ENCODE data around the gene CAPN10.

The CAPN10 gene

DNA sequence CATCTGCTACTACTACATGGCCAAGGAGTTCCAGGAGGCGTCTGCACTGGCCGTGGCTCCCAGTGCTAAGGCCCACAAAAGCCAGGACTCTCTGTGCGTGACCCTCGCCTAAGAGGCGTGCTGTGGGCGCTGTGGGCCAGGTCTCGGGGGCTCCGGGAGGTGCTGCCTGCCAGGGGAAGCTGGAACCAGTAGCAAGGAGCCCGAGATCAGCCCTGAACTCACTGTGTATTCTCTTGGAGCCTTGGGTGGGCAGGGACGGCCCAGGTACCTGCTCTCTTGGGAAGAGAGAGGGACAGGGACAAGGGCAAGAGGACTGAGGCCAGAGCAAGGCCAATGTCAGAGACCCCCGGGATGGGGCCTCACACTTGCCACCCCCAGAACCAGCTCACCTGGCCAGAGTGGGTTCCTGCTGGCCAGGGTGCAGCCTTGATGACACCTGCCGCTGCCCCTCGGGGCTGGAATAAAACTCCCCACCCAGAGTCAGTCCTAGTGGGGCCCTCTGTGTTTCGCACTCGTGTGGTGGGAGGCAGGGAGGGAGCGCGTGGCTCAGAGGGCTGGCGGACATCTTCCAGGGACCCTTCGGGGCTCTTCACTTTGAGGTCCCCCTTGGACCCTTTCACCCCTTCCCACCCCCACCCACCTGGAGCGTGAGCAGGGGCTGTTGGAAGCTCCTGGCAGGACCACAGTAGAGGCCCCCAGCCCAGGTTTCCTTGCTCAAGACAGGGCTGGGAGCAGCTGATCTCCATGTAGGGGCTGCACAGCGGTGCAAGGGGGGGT, 44.4 kb downstream of the CAPN10 start:
- POLR2A ChIA-PET: no interaction called here
- DNase-seq (ENCODE audit: extremely low spot score): no peak
- TF ChIP-seq TARDBP (IDR thresholded peaks at IDR 0.05) (no peak), CTBP1 (IDR thresholded peaks at IDR 0.05; ENCODE audit: borderline replicate concordance) (no peak), FOXA1 (IDR thresholded peaks at IDR 0.05) (no peak), NFRKB (IDR thresholded peaks at IDR 0.05) (no peak), FOXK2 (IDR thresholded peaks at IDR 0.05) (no peak), ELF4 (IDR thresholded peaks at IDR 0.05) (no peak), LEF1 (IDR thresholded peaks at IDR 0.05; ENCODE audit: borderline replicate concordance) (no peak)
- TF ChIP-seq, protein P1, sequence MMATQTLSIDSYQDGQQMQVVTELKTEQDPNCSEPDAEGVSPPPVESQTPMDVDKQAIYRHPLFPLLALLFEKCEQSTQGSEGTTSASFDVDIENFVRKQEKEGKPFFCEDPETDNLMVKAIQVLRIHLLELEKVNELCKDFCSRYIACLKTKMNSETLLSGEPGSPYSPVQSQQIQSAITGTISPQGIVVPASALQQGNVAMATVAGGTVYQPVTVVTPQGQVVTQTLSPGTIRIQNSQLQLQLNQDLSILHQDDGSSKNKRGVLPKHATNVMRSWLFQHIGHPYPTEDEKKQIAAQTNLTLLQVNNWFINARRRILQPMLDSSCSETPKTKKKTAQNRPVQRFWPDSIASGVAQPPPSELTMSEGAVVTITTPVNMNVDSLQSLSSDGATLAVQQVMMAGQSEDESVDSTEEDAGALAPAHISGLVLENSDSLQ (IDR thresholded peaks at IDR 0.05): no peak
- CTCF ChIA-PET: no interaction called here

DNA sequence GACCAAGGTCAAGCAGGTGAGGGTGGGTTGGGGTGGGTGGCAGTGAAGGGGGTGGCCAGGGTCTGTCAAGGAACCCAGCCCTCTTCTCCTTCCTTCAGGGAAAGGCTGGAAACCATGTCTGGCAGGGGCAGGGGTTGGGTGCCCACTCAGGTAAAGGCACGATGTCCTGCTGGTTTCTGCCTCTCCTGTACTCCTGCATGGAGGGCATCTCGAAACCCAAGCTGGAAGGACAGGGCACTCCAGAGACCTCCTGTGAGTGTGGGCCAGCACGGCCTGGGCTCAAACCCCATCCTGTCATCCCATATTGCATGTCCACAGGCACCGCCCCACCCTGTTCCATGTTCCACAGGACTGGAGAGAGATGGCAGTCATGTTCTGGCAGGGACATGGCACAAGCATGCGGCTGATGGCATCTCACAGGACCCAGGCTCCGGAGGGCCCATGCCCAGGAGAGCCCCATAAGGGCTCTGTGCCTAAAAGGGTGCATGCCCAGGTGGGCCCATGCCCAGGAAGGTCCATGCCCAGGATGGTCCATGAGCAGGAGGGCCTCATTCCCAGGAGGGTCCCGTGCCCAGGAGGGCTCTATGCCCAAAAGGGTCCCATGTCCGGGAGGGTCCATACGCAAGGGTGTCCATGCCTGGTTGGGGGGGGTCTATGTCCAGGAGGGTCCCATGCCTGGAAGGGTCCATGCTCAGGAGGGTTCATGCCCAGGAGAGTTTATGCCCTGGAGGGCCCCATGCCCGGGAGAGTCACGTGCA, 45.2 kb downstream of the CAPN10 start:
- ChIA-PET CTCF (no interaction called here), POLR2A (no interaction called here)
- TF ChIP-seq L3MBTL2 (conservative IDR thresholded peaks at IDR 0.05) (no peak), TARDBP (IDR thresholded peaks at IDR 0.05) (no peak), FOXA1 (IDR thresholded peaks at IDR 0.05) (no peak), ARNT (IDR thresholded peaks at IDR 0.05) (no peak), SUZ12 (IDR thresholded peaks at IDR 0.05) (no peak), BHLHE40 (IDR thresholded peaks at IDR 0.05; ENCODE audit: borderline replicate concordance) (no peak)

DNA sequence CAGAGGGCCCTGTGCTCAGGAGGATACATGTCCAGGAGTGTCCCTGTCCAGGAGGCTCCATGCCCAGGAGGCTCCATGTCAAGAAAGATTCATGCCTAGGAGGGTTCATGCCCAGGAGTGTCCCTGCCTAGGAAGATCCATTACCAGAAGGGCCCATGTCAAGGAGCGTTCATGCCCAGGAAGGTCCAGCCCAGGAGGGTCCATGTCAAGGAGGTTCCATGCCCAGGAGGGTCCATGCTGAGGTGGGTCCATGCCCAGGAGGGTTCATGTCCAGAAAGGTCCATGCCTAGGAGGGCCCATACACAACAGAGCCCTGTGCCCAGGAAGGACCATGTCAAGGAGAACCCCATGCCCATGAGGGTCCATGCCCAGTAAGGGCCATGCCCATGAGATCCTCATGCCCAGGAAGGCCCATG, 45.8 kb downstream of the CAPN10 start:
- DNase-seq (ENCODE audit: extremely low spot score): no peak
- TF ChIP-seq FOXK2 (IDR thresholded peaks at IDR 0.05) (no peak), NFRKB (IDR thresholded peaks at IDR 0.05) (no peak), BHLHE40 (IDR thresholded peaks at IDR 0.05; ENCODE audit: borderline replicate concordance) (no peak), L3MBTL2 (conservative IDR thresholded peaks at IDR 0.05) (no peak), SUZ12 (IDR thresholded peaks at IDR 0.05) (no peak)
- ChIA-PET POLR2A (no interaction called here), CTCF (no interaction called here)

More for the DNA sequence above, 45.2 kb downstream of the CAPN10 start:
- DNase-seq (ENCODE audit: extremely low spot score): no peak

DNA sequence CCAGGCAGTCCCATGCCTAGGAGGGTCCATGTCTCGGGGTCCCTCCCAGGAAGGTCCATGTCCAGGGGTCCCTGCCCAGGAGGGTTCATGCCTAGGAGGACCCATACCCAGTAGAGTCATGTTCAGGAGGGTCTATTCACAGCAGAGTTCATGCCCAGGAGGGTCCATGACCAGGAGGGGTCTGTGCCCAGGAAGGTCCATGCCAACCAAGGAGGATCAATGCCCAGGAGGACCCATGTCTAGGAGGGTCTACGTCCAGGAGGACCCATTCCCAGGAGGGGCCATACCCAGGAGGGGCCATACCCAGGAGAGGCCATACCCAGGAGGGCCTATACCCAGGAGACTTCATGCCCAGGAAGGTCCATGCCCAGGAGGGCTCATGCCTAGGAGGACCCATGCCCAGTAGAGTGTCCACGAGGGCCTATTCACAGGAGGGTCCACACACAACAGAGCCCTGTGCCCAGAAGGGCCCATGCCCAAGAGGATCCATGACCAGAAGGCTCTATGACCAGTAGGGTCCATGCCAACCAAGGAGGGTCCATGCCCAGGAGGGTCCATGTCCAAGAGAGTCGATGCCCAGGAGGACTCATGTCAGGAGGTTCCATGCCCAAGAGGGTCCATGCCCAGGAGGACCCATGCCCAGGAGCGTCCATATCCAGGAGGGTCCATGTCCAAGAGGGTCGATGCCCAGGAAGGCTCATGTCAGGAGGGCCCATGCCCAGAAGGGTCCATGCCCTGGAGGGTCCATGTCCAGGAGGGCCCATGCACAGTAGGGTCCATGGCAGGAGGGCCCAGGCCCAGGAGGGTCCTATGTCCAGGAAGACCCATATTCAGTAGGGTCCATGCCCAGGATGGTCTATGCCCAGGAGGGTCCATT, 48.8 kb downstream of the CAPN10 start:
- POLR2A ChIA-PET: no interaction called here
- CTCF ChIA-PET: interaction anchor here (0.7 kb wide), 1 partner anchor 1024 kb away, joined by 3 read pairs; no protein-coding TSS in a partner anchor
- TF ChIP-seq FOXK2 (IDR thresholded peaks at IDR 0.05) (no peak), HDGF (IDR thresholded peaks at IDR 0.05; ENCODE audit: borderline replicate concordance) (no peak), NFRKB (IDR thresholded peaks at IDR 0.05) (no peak), ARNT (IDR thresholded peaks at IDR 0.05) (no peak), SUZ12 (IDR thresholded peaks at IDR 0.05) (no peak), FOXM1 (IDR thresholded peaks at IDR 0.05; ENCODE audit: borderline replicate concordance) (no peak), FOXA1 (IDR thresholded peaks at IDR 0.05) (no peak)
- no peak for DNase-seq (ENCODE audit: extremely low spot score)

DNA sequence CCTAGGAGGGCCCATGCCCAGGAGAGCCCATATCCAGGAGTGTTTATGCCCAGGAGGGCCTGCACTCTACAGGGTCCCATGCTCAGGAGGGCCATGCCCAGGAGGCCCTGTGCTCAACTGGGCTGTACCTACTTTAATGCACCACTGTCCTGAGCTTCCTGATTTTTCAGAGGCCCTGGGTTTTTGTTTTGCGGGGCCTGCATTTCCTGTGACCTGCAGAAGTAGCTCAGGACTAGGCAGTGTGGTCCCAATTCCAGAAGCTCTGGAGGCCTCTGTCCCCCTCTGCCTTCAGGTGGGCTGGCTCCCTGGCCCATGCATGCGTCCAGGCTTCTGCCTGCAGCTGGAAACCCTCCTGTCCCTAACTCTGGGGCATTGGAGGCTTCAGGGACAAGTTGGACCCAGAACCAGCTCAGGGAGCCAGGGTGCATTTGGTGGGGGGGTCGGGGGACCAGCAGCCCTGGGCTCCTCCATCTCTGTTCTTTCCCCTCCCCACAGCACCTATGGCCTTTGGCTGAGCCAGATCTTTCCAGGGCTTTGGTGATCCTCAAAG, 49.5 kb downstream of the CAPN10 start:
- DNase-seq (ENCODE audit: extremely low spot score): no peak
- TF ChIP-seq NFRKB (IDR thresholded peaks at IDR 0.05) (no peak), ARNT (IDR thresholded peaks at IDR 0.05) (no peak), TARDBP (IDR thresholded peaks at IDR 0.05) (no peak), SP1 (IDR thresholded peaks at IDR 0.05) (no peak), L3MBTL2 (conservative IDR thresholded peaks at IDR 0.05) (no peak), FOXK2 (IDR thresholded peaks at IDR 0.05) (no peak), BHLHE40 (IDR thresholded peaks at IDR 0.05; ENCODE audit: borderline replicate concordance) (no peak), ZNF384 (IDR thresholded peaks at IDR 0.05) (no peak)
- TF ChIP-seq, protein P1 (IDR thresholded peaks at IDR 0.05): no peak
- POLR2A ChIA-PET: no interaction called here
- CTCF ChIA-PET: interaction anchor here (0.7 kb wide), 1 partner anchor 1024 kb away, joined by 3 read pairs; no protein-coding TSS in a partner anchor

DNA sequence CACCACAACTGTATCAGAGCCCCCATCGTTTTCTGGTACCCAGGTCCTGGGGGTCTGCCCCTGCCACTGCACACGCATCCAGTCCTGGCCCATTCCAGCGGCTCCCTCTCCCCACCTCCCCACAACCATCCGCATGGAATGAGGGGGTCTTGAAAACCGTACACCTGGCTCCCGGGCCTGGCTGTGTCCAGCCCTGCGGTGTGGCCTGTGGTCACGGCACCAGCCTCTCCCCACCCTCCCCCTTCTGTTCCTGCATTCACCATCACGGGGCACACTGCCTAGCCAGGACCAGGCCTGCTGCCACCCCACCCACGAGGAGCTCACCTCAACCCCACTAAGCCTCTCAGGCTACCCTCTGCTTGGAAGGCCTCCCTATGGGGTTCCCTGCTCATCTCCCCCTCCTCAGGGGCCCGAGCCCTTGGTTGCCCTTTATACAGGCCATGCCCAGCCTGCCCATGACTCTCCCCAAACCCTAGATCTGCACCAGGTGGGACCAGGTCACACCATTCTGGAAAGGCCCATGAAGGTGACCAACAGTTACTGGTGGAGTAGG, 50.1 kb downstream of the CAPN10 start:
- TF ChIP-seq BHLHE40 (IDR thresholded peaks at IDR 0.05; ENCODE audit: borderline replicate concordance): no peak
- no peak for TF ChIP-seq HDGF (IDR thresholded peaks at IDR 0.05; ENCODE audit: borderline replicate concordance)
- TF ChIP-seq ZNF384 (IDR thresholded peaks at IDR 0.05): no peak
- no peak for TF ChIP-seq CTBP1 (IDR thresholded peaks at IDR 0.05; ENCODE audit: borderline replicate concordance)
- no peak for TF ChIP-seq SP1 (IDR thresholded peaks at IDR 0.05)
- TF ChIP-seq ARNT (IDR thresholded peaks at IDR 0.05): no peak
- TF ChIP-seq SUZ12 (IDR thresholded peaks at IDR 0.05): no peak
- no peak for TF ChIP-seq NFRKB (IDR thresholded peaks at IDR 0.05)
- TF ChIP-seq TARDBP (IDR thresholded peaks at IDR 0.05): no peak
- no peak for TF ChIP-seq FOXA1 (IDR thresholded peaks at IDR 0.05)
- no peak for TF ChIP-seq FOXK2 (IDR thresholded peaks at IDR 0.05)
- CTCF ChIA-PET: no interaction called here
- POLR2A ChIA-PET: no interaction called here
- DNase-seq (ENCODE audit: extremely low spot score): no peak
